HEK293 (cell line): ENCODE measurements around the gene MSANTD2.
A peak's percentile ranks its signal among the peaks of the same experiment; 100 is the strongest.

ENCODE experiments used
- CTCF ChIA-PET: fragments of 350-600 bp; formaldehyde crosslinking; extraction: SDS; loops from one replicate; lab custom pipeline; 2021; ENCODE audit warnings: antibody characterized with exemption; lab: Yijun Ruan, JAX
- POLR2A ChIA-PET: fragments of 300-600 bp; formaldehyde crosslinking; extraction: SDS; loops from one replicate; lab custom pipeline; 2020; ENCODE audit warnings: antibody characterized with exemption, inconsistent platforms; lab: Yijun Ruan, JAX
- H3K27ac ChIP-seq: fragments of 200-500 bp; sonication (Bioruptor generic); 2 replicates; pipeline ENCODE4 v1.5.1; 2014; ENCODE audit warnings: low read depth, low read length, control low read depth, inconsistent platforms; ENCODE audit errors: extremely low read depth
- H3K36me3 ChIP-seq, 2 experiments: fragments of 200-500 bp in 1 of 2; sonication (Bioruptor generic) in 1 of 2; 1 replicate in 1 of 2; 2 replicates in 1 of 2; pipeline ENCODE4 v1.5.1; 2014 to 2017; ENCODE audit warnings: inconsistent platforms in 2 of 2, low read length in 2 of 2; ENCODE audit not compliant: control insufficient read depth in 2 of 2, insufficient read depth in 1 of 2
- H3K4me1 ChIP-seq: fragments of 200-500 bp; sonication (Bioruptor generic); 2 replicates; pipeline ENCODE4 v1.5.1; 2014; ENCODE audit warnings: mild to moderate bottlenecking, low read length, inconsistent platforms; ENCODE audit not compliant: control insufficient read depth, insufficient read depth
- H3K4me3 ChIP-seq: 2 replicates; pipeline ENCODE4 v1.5.1; 2011; ENCODE audit warnings: low read depth, mild to moderate bottlenecking, control low read depth, low read length, moderate library complexity
- H3K9me3 ChIP-seq: fragments of 200-500 bp; sonication (Bioruptor generic); 2 replicates; pipeline ENCODE4 v1.5.1; 2014; ENCODE audit warnings: low read depth, low read length, inconsistent platforms; ENCODE audit not compliant: control insufficient read depth, insufficient read depth
- BCL11B ChIP-seq: fragments of 450-650 bp; formaldehyde crosslinking; IDR thresholded peaks from 2 replicates; pipeline ENCODE4 v1.5.1; 2016; ENCODE audit warnings: low read depth, missing biosample characterization, missing genetic modification characterization
- KLF9 ChIP-seq: fragments of 450-650 bp; formaldehyde crosslinking; IDR thresholded peaks from 2 replicates; pipeline ENCODE4 v1.5.1; 2016; ENCODE audit warnings: missing biosample characterization, missing genetic modification characterization, low read depth
- MYNN ChIP-seq: fragments of 450-650 bp; formaldehyde crosslinking; IDR thresholded peaks from 2 replicates; pipeline ENCODE4 v1.5.1; 2016; ENCODE audit warnings: missing biosample characterization, missing genetic modification characterization, borderline replicate concordance
- PBX3 ChIP-seq: sonication (generic); formaldehyde crosslinking; IDR thresholded peaks from 2 replicates; pipeline ENCODE4 v1.8.1; 2022; ENCODE audit warnings: mild to moderate bottlenecking, moderate library complexity, missing genetic modification reagents
- PRDM10 ChIP-seq: fragments of 450-650 bp; formaldehyde crosslinking; IDR thresholded peaks from 2 replicates; pipeline ENCODE4 v1.5.1; 2016; ENCODE audit warnings: missing biosample characterization, missing genetic modification characterization
- SP2 ChIP-seq: fragments of 450-650 bp; formaldehyde crosslinking; IDR thresholded peaks from 2 replicates; pipeline ENCODE4 v1.5.1; 2016; ENCODE audit warnings: missing biosample characterization, missing genetic modification characterization
- SP7 ChIP-seq: fragments of 450-650 bp; formaldehyde crosslinking; IDR thresholded peaks from 2 replicates; pipeline ENCODE4 v1.5.1; 2016; ENCODE audit warnings: missing biosample characterization, missing genetic modification characterization
- ZBTB20 ChIP-seq: fragments of 450-650 bp; formaldehyde crosslinking; IDR thresholded peaks from 2 replicates; pipeline ENCODE4 v1.5.1; 2016; ENCODE audit warnings: missing biosample characterization, missing genetic modification characterization
- ZBTB26 ChIP-seq: fragments of 450-650 bp; formaldehyde crosslinking; optimal IDR thresholded peaks from 2 replicates; pipeline ENCODE3; 2016; ENCODE audit warnings: missing biosample characterization, mild to moderate bottlenecking, missing genetic modification characterization
- ZEB2 ChIP-seq: fragments of 450-650 bp; formaldehyde crosslinking; IDR thresholded peaks from 2 replicates; pipeline ENCODE4 v1.5.1; 2016; ENCODE audit warnings: missing biosample characterization, missing genetic modification characterization
- ZNF114 ChIP-seq: fragments of 450-650 bp; formaldehyde crosslinking; IDR thresholded peaks from 2 replicates; pipeline ENCODE4 v1.5.0; 2017; ENCODE audit warnings: missing biosample characterization, missing genetic modification characterization
- ZNF184 ChIP-seq: fragments of 450-650 bp; IDR thresholded peaks from 2 replicates; pipeline ENCODE4 v1.5.1; 2018; ENCODE audit warnings: missing biosample characterization, mild to moderate bottlenecking, missing genetic modification characterization
- ZNF223 ChIP-seq: fragments of 450-650 bp; formaldehyde crosslinking; IDR thresholded peaks from 2 replicates; pipeline ENCODE4 v1.5.1; 2016; ENCODE audit warnings: missing biosample characterization, missing genetic modification characterization
- ZNF354C ChIP-seq: fragments of 450-650 bp; formaldehyde crosslinking; IDR thresholded peaks from 2 replicates; pipeline ENCODE4 v1.5.1; 2016; ENCODE audit warnings: missing biosample characterization, missing genetic modification characterization, low read depth, borderline replicate concordance
- ZNF404 ChIP-seq: fragments of 450-650 bp; formaldehyde crosslinking; IDR thresholded peaks from 2 replicates; pipeline ENCODE4 v1.5.1; 2017; ENCODE audit warnings: missing biosample characterization, missing genetic modification characterization
- ZNF426 ChIP-seq: fragments of 450-650 bp; formaldehyde crosslinking; IDR thresholded peaks from 2 replicates; pipeline ENCODE4 v1.5.1; 2017; ENCODE audit warnings: missing biosample characterization, missing genetic modification characterization, mild to moderate bottlenecking, inconsistent platforms, moderate library complexity
- ZNF449 ChIP-seq: fragments of 450-650 bp; formaldehyde crosslinking; IDR thresholded peaks from 2 replicates; pipeline ENCODE4 v1.5.1; 2017; ENCODE audit warnings: missing biosample characterization, mild to moderate bottlenecking, missing genetic modification characterization, moderate library complexity
- ZNF501 ChIP-seq: fragments of 450-650 bp; formaldehyde crosslinking; IDR thresholded peaks from 2 replicates; pipeline ENCODE4 v1.5.1; 2016; ENCODE audit warnings: missing biosample characterization, missing genetic modification characterization
- ZNF549 ChIP-seq: fragments of 450-650 bp; IDR thresholded peaks from 2 replicates; pipeline ENCODE4 v1.5.1; 2018; ENCODE audit warnings: missing biosample characterization, missing genetic modification characterization, mild to moderate bottlenecking, inconsistent platforms, moderate library complexity
- ZNF624 ChIP-seq: fragments of 450-650 bp; formaldehyde crosslinking; IDR thresholded peaks from 2 replicates; pipeline ENCODE4 v1.5.1; 2017; ENCODE audit warnings: missing biosample characterization, missing genetic modification characterization
- ZNF626 ChIP-seq: fragments of 450-650 bp; sonication (Bioruptor Pico); formaldehyde crosslinking; IDR thresholded peaks from 2 replicates; pipeline ENCODE4 v1.5.1; 2018; ENCODE audit warnings: missing biosample characterization, missing genetic modification characterization, inconsistent platforms
- ZNF658 ChIP-seq: fragments of 450-650 bp; formaldehyde crosslinking; IDR thresholded peaks from 2 replicates; pipeline ENCODE4; 2016; ENCODE audit warnings: missing biosample characterization, missing genetic modification characterization
- ZNF707 ChIP-seq: fragments of 450-650 bp; formaldehyde crosslinking; IDR thresholded peaks from 2 replicates; pipeline ENCODE4 v1.5.1; 2016; ENCODE audit warnings: missing biosample characterization, missing genetic modification characterization
- ZNF785 ChIP-seq: fragments of 450-650 bp; formaldehyde crosslinking; IDR thresholded peaks from 2 replicates; pipeline ENCODE4 v1.5.1; 2016; ENCODE audit warnings: missing biosample characterization, missing genetic modification characterization
- TF ChIP-seq, protein P1 (sequence below): fragments of 450-650 bp; formaldehyde crosslinking; IDR thresholded peaks from 2 replicates; pipeline ENCODE4 v1.5.1; 2016; ENCODE audit warnings: missing biosample characterization, missing genetic modification characterization
- TF ChIP-seq, protein P2 (sequence below): fragments of 450-650 bp; formaldehyde crosslinking; IDR thresholded peaks from 2 replicates; pipeline ENCODE4 v1.5.1; 2016; ENCODE audit warnings: missing biosample characterization, missing genetic modification characterization

MSANTD2 gene

GRCh38 chr11:124762624-124763155, 37.5 kb downstream of the MSANTD2 start (continued):
- TF ChIP-seq ZNF501 = no peak
- TF ChIP-seq ZNF184 = no peak
- TF ChIP-seq ZNF449 (tag by site-specific recombination) = no peak
- TF ChIP-seq BCL11B (tag by site-specific recombination) = no peak
- TF ChIP-seq SP2 = 0 out of 2 replicates have a peak, but pooled peaks have one; percentile 24
- TF ChIP-seq ZBTB26 = peak; percentile 72
- no peak for TF ChIP-seq ZNF785 (tag by site-specific recombination)
- TF ChIP-seq ZNF707 (tag by site-specific recombination) = no peak
- no peak for TF ChIP-seq ZEB2 (tag by site-specific recombination)
- TF ChIP-seq ZNF426 (tag by site-specific recombination) = no peak
- TF ChIP-seq ZNF549 (tag by site-specific recombination) = no peak
- no peak for TF ChIP-seq ZNF624 (tag by site-specific recombination)

DNA sequence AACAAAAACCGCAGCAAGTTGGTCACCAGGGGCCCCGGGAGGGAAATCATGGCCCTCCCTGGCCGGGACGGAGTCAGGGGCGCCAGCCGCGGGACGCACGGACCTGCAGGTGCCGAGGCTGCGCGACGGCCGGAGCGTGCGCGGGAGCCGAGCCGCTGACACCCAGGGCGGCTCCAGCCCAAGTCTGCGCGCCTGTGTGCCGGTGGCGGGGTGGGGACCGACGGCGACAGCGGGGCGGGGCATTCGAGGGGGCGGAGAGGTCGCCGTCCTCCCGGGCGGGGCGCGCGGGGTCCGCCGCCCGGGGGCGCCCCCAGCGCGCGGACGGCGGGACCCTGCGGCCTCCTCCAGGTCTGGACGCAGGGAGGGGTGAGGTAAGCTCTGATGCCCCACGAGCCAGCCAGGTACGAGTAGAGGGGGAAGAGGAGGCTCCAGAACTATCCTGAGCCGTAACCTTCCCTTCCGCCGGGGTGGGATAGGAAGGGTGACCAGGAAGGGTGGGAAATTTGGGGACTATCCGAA, 38.0 kb downstream of the MSANTD2 start, which contains the start of gene ESAM:
ESAM (minus strand) TSS at position 186 of the 519 bp plus-strand sequence; CDS start at position 50, 136 bp downstream.
- ChIA-PET POLR2A (interaction anchor here (0.6 to 2.6 kb wide), 3 partner anchors 16 to 39 kb away, joined by 10 to 14 read pairs (median 13); partner anchors contain the start of gene MSANTD2), CTCF (interaction anchor here (0.7 to 4.3 kb wide), 18 partner anchors 10 to 149 kb away, joined by 3 to 42 read pairs (median 6); no protein-coding TSS in a partner anchor)
- Histone ChIP-seq H3K36me3 (peaks cover 0 to 14% of the 10 kb centered on the region in 2 experiments; a peak in 1 of 3 replicates), H3K27ac (no peak within 1 kb of the TSS; the same call in 1 of the 2 replicates), H3K4me1 (no peaks in the 10 kb centered on the region), H3K4me3 (peak within 1 kb of the TSS; percentile 57), H3K9me3 (no peaks in the 10 kb centered on the region)
- TF ChIP-seq MYNN (tag by site-specific recombination) (no peak), PRDM10 (tag by site-specific recombination) (peak; percentile 89), KLF9 (tag by site-specific recombination) (no peak), ZNF626 (tag by site-specific recombination) (no peak), SP7 (no peak), PBX3 (CRISPR knock-in tag) (no peak), ZNF404 (tag by site-specific recombination) (no peak), ZNF354C (no peak), ZBTB20 (tag by site-specific recombination) (peak; percentile 39; the same call in 1 of the 2 replicates), ZNF658 (tag by site-specific recombination) (no peak), ZNF223 (tag by site-specific recombination) (no peak), ZNF114 (tag by site-specific recombination) (no peak)
- TF ChIP-seq, protein P1, sequence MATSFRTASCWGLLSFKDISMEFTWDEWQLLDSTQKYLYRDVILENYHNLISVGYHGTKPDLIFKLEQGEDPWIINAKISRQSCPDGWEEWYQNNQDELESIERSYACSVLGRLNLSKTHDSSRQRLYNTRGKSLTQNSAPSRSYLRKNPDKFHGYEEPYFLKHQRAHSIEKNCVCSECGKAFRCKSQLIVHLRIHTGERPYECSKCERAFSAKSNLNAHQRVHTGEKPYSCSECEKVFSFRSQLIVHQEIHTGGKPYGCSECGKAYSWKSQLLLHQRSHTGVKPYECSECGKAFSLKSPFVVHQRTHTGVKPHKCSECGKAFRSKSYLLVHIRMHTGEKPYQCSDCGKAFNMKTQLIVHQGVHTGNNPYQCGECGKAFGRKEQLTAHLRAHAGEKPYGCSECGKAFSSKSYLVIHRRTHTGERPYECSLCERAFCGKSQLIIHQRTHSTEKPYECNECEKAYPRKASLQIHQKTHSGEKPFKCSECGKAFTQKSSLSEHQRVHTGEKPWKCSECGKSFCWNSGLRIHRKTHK (tag by site-specific recombination) = no peak
- TF ChIP-seq, protein P2, sequence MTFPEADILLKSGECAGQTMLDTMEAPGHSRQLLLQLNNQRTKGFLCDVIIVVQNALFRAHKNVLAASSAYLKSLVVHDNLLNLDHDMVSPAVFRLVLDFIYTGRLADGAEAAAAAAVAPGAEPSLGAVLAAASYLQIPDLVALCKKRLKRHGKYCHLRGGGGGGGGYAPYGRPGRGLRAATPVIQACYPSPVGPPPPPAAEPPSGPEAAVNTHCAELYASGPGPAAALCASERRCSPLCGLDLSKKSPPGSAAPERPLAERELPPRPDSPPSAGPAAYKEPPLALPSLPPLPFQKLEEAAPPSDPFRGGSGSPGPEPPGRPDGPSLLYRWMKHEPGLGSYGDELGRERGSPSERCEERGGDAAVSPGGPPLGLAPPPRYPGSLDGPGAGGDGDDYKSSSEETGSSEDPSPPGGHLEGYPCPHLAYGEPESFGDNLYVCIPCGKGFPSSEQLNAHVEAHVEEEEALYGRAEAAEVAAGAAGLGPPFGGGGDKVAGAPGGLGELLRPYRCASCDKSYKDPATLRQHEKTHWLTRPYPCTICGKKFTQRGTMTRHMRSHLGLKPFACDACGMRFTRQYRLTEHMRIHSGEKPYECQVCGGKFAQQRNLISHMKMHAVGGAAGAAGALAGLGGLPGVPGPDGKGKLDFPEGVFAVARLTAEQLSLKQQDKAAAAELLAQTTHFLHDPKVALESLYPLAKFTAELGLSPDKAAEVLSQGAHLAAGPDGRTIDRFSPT (tag by site-specific recombination) = no peak
